22Rv1 (cell line): Measurements from ENCODE around the gene AGBL1.

ENCODE experiments used
- H3K27ac ChIP-seq: fragments of 450-650 bp; 2 replicates; pipeline ENCODE4 v1.5.1; 2017
- CTCF ChIP-seq: fragments of 450-650 bp; IDR thresholded peaks from 2 replicates; pipeline ENCODE4 v1.5.1; 2017; ENCODE audit warnings: mild to moderate bottlenecking
- ZFX ChIP-seq: fragments of 450-650 bp; IDR thresholded peaks from 2 replicates; pipeline ENCODE4 v1.6.1; 2017; ENCODE audit warnings: antibody characterized with exemption, borderline replicate concordance

The AGBL1 gene

GRCh38 chr15:86837294-86838061 is 757.8 kb downstream of the AGBL1 start:
- TF ChIP-seq ZFX, result no peak
- TF ChIP-seq CTCF, result no peak
- H3K27ac ChIP-seq, result no peak overlapping the region

- no peak overlapping the region for H3K27ac ChIP-seq
- no peak for TF ChIP-seq ZFX
- no peak for TF ChIP-seq CTCF
Observed at GRCh38 chr15:86839502-86839901, 759.8 kb downstream of the AGBL1 start.

GRCh38 chr15:86840996-86841395 is 761.3 kb downstream of the AGBL1 start:
- TF ChIP-seq CTCF (no peak), ZFX (no peak)
- H3K27ac ChIP-seq, result no peak overlapping the region

- TF ChIP-seq CTCF (no peak), ZFX (no peak)
- H3K27ac ChIP-seq, result no peak overlapping the region
Observed at GRCh38 chr15:86842199-86842598, 762.5 kb downstream of the AGBL1 start.

GRCh38 chr15:86846036-86846435 is 766.4 kb downstream of the AGBL1 start:
- no peak for TF ChIP-seq CTCF
- TF ChIP-seq ZFX, result no peak
- no peak overlapping the region for H3K27ac ChIP-seq

- TF ChIP-seq CTCF (no peak), ZFX (no peak)
- no peak overlapping the region for H3K27ac ChIP-seq
Observed at GRCh38 chr15:86849136-86849535, 769.5 kb downstream of the AGBL1 start.

- H3K27ac ChIP-seq, result no peak overlapping the region
- TF ChIP-seq CTCF (no peak), ZFX (no peak)
Observed at GRCh38 chr15:86849558-86850285, 770.1 kb downstream of the AGBL1 start.
